Endometrial microvascular endothelial cells (primary cell): Measurements from ENCODE around the gene CRYGD. TPM values are rescaled to one million over a fixed set of nuclear protein-coding genes. Genes with fewer than 3 reads are reported as not detected.

Experiments
- in situ Hi-C: cut with HindIII; loops from 2 replicates; pipeline ENCODE4 v1.10.0; 2017; ENCODE audit warnings: low sequenced_read_pairs, low pct_unique_long_range_greater_than_20kb; ENCODE audit errors: inconsistent ontology term
- total RNA-seq: library from RNA; depleted of rRNA; stranded (reverse); fragments of >200 nt; gene quantifications from one replicate; pipeline ENCODE4 v1.2.3, GENCODE V29; 2015; ENCODE audit errors: inconsistent ontology term

The CRYGD gene
- total RNA-seq, 1 donor from 2014 or later: not detected

DNA sequence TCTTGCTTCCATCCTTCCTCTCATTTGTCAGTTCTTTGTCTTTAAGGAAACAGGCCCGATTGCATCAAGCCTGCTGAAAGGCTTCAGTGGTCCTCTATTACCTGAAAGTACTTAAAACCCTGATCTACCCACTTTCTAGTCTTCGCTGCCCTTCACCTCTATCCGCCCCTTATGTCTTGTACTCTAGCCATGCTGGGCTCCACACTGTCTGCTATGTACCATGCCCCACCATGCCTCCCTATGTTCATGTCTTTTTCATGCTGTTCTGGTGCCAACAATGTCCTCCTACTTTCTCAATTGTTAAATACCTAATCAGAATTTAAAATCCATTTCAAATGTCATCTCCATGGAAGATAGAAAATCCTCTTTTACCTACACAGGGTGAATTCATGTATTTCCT lies 28.2 kb downstream of the CRYGD start:
- in situ Hi-C loops: no loop called here

DNA sequence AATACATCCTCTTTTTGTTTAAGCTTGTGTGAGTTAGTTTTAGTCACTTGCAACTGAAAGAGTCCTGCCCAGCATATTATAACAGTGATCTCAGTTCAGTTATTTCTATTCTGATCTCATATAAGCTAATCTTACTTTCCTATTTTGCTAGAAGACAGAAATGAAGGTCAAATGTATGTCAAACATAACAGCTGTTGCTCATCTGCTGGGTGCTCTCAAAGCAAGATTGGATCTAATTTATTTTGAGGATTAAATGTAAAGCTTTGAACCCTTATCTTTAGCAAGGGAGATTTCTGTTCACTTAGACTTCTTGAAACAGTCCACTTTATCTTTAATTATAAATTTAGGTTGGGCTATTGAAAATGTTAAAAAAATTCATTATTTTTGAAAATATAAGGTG lies 31.2 kb downstream of the CRYGD start:
- in situ Hi-C loops: no loop called here

DNA sequence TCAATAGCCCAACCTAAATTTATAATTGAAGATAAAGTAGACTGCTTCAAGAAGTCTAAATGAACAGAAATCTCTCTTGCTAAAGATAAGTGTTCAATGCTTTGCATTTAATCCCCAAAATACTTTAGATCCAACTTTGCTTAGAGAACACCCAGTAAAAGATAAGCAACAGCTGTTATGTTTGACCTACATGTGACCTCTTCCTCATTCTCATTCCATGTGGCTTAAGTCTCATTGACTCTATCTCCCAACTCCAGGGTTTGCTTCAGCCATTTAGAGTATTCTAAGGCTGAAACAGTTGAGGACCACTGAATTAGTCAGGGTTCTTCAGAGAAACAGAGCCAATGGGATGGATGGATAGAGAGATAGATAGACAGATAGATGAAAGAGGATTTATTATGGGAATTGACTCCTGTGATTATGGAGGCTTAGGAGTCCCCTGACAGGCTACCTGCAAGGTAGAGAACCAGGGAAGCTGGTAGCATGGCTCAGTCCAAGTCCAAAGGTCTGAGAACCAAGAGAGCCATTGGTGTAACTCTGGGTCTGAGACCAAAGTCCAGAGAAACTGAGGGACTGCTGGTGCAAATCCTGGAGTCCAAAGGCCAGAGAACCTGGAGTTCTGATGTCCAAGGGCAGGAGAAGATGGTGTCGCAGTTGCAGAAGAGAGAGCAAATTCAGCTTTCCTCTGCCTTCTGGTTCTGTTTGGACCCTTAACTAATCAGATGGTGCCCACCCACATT lies 32.1 kb downstream of the CRYGD start:
- in situ Hi-C loops: no loop called here

DNA sequence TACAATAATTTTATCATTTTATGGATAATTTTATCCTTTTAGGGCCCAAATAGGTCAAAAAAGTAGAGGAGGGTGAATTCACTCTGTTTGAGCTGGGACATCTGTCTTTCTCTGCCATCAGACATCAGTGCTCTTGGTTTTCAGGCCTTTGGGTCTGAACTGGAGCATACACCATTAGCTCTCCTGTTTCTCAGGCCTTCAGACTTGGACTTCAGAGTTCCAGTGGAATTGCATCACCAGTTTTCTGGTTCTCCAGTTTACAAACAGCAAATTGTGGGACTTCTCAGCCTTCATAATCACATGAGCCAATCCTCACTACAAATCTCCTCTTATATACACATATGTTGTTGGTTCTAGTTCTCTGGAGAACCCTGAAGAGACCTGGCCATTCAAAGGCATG lies 33.9 kb downstream of the CRYGD start:
- in situ Hi-C loops: no loop called here

DNA sequence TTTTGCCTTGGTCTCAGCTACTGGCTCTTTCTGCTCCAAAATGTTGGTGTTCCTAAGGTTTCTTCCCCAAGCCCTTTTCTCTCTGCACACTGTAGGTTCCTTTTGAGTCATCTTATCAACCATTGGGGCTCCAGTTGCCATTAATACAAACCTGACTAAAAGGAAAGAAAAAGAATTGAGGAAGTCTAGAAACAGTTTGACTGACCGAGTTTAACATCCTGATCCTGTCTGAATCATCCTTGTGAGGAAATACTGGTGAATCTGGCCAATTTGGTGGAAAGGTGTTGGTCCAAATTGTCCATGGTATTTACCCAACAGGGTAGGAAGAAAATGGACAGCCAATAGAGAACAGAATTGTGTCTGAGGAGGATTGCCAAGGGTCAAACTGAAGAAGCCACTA lies 38.3 kb downstream of the CRYGD start:
- in situ Hi-C loops: no loop called here

DNA sequence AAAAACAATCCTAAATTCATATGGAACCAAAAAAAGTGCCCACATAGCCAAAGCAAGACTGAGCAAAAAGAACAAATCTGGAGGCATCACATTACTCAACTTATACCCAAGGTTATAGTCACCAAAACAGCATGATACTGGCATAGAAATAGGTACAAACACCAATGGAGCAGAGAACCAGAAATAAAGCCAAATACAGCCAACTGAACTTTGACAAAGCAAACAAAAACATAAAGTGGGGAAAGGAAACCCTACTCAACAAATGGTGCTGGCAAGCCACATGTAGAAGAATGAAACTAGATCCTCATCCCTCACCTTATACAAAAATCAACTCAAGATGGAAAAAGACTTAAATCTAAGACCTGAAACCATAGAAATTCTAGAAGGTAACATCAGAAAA lies 40.5 kb downstream of the CRYGD start:
- in situ Hi-C loops: no loop called here

DNA sequence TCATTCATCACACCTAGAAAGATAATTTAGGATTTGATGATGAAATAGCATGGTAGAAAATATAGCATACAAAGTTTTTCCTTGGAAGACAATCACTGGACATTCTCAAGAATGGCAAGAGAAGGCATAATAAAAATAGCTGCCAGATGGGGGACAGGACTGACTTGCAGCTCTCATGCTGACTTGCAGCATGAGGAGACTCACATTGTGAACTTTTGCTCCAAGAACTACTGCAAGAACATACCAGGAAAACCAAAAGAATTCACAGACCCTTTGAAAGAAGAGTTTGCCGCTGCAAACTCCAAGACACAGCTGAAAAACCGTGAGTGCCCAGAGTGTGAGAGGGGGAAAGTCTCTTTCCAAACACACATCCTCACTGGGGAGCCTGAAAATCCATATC lies 47.0 kb downstream of the CRYGD start:
- in situ Hi-C loops: no loop called here

DNA sequence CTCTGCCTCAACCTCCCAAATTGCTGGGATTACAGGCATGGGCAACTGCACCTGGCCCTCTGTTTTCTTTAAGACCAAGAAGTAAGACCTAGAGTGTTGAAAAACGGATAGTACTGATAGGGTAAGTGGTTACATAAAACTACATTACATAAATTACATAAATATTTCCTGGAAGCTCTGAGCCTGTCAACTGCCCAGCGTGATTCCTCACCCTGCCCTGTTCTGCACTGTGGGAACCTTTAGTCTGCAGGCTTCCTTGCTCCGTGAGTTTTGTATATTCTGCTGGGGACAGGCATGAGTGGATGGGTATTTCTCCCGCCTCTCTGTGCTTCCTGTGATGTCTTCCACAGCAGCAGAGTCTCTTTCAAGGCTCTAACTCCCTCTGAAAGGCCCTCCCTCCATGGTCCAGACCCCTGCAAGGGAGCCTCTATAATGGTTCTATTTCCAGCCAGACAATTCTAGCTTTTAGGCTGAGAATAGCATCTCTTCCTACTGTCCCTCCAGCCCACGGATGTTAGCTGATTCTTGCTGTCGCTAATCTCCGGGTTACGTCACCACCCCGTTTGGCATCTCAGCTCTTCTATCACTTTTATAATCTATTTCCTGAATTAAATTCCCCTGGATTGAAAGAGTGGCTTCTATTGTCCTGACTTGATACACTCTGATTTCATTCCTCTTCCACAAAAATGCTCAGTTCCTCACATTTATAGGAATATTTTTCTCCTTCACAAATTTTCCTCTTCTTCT lies 49.5 kb downstream of the CRYGD start:
- in situ Hi-C loops: no loop called here

DNA sequence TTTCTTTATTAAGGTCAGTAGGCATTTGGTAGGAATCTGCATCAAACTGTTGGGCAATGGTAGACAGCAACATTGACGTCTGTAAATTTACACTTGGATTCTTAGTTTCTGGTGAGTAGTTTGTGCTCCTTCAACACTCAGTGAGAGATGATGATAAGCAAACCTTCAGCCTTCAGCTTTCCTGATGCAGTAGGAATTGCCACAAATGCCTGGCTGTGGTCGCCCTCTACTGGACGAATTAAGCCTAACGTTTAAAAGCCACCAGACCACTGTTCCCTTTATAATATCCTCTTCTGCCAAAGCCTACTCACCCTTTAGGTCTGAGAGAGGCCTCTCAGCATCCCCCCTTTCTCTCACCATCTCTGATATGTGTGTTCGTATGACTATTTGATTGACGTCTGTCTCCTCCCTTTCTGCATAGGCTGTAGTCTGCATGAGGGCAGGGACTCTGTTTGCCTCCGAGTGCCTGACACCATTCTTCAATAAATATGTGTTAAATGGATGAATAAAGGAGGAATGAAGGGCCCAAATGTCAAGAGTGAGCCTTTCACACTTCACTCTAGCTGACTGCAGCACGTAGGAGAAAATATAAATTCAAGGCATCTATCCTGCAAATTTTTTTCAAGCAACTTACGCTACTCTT lies 52.0 kb downstream of the CRYGD start:
- in situ Hi-C loops: no loop called here

Other genes with a start within 250 kb of the CRYGD start
- gene PLEKHM3, start 99.0 kb downstream of the CRYGD start, total RNA-seq: 3.3 TPM
- gene CRYGC, start 5.3 kb upstream of the CRYGD start, total RNA-seq: not detected
- gene CRYGB, start 21.6 kb upstream of the CRYGD start, total RNA-seq: not detected
- not detected for gene CRYGA, start 39.1 kb upstream of the CRYGD start, total RNA-seq
- not detected for gene C2orf80, start 65.5 kb upstream of the CRYGD start, total RNA-seq
- 89.7 TPM for gene IDH1, start 130.5 kb upstream of the CRYGD start, total RNA-seq
- 12.4 TPM for gene PIKFYVE, start 141.7 kb upstream of the CRYGD start, total RNA-seq